ENCODE data around the gene MPND. TPM values are rescaled to one million over a fixed set of nuclear protein-coding genes. Genes with fewer than 3 reads are reported as not detected.
A peak's percentile ranks its signal among the peaks of the same experiment; 100 is the strongest.

The MPND gene
- total and polyA plus RNA-seq, 10 of the 15 experiments (the other 5 are each of a cell fraction or from before 2014, with no cell fraction given): 0.79 to 18.3 (median 6.0) TPM

- Histone ChIP-seq H3K4me1 (ENCODE audit: control insufficient read depth, insufficient read depth, low read length) (peaks cover 8% of the 10 kb centered on the region; the same call in 1 of the 2 replicates), H4K20me1 (ENCODE audit: control insufficient read depth, insufficient read depth) (no peaks in the 10 kb centered on the region), H3K36me3 (ENCODE audit: control insufficient read depth in 2 of 2, insufficient read depth in 2 of 2, low read length in 1 of 2) (no peaks in the 10 kb centered on the region), H2AFZ (ENCODE audit: control insufficient read depth, low read depth, low read length) (peak overlapping the region; percentile 78), H3K9me3 (replicated peaks; ENCODE audit: control insufficient read depth, insufficient read depth, low read length) (no peaks in the 10 kb centered on the region; the same call in 1 of the 3 replicates), H3K79me2 (ENCODE audit: control insufficient read depth, insufficient read depth, low read length) (no peaks in the 10 kb centered on the region; the same call in 1 of the 2 replicates), H3K4me2 (ENCODE audit: control insufficient read depth, insufficient read depth) (peak overlapping the region; percentile 75), H3K9ac (ENCODE audit: control insufficient read depth, insufficient read depth, low read length) (no peak overlapping the region), H3K4me3 (no peak overlapping the region; the same call in 1 of the 2 replicates), H3K27ac (ENCODE audit: control insufficient read depth, insufficient read depth) (no peak overlapping the region), H3K27me3 (replicated peaks in 1 of 2; ENCODE audit: control insufficient read depth in 2 of 2, insufficient read depth in 2 of 2, low read length in 1 of 2) (no peaks in the 10 kb centered on the region)
- FAIRE-seq (peak; percentile 7), ATAC-seq (peak; percentile 47), DNase-seq (ENCODE audit: low read depth, low spot score) (no peak)
- TF ChIP-seq JUNB (IDR thresholded peaks at IDR 0.05) (no peak), KDM1A (IDR thresholded peaks at IDR 0.05; ENCODE audit: borderline replicate concordance) (no peak), HCFC1 (IDR thresholded peaks at IDR 0.05; ENCODE audit: low read length) (no peak), NFYB (IDR thresholded peaks at IDR 0.05; ENCODE audit: insufficient read depth, low read depth, low read length) (0 out of 2 replicates have a peak, but pooled peaks have one; percentile 5), NRF1 (conservative IDR thresholded peaks at IDR 0.05; ENCODE audit: low read depth, low read length) (no peak)
- ChIA-PET RAD21 (ENCODE audit: unreplicated experiment) (interaction anchor here (0.8 to 1.0 kb wide), 4 partner anchors 11 to 95 kb away, joined by 3 to 12 read pairs (median 4); partner anchors contain the start of genes CHAF1A, MPND and STAP2), CTCF (interaction anchor here (0.8 to 1.2 kb wide), 2 partner anchors 16 to 61 kb away, joined by 5 read pairs; partner anchors contain the start of gene MPND), SMC1A (ENCODE audit: uncharacterized antibody, unreplicated experiment) (no interaction called here), POLR2A (interaction anchor here (1.0 kb wide), 1 partner anchor 15 kb away, joined by 17 read pairs; the partner anchor contains the start of gene MPND)
- in situ Hi-C loops (cut with MboI): no loop called here
- 10% methylated on average over 27 of the region's 30 CpGs for WGBS (ENCODE audit: insufficient coverage, insufficient replicate concordance, low lambda C conversion rate, missing lambda C conversion rate)
- no TSS peak for BruUV-seq (replicated peaks)
- intact Hi-C loops (cut with micrococcal nuclease; ENCODE audit: unreplicated experiment): no loop called here
Measured at GRCh38 chr19:4327252-4327876, 16.0 kb upstream of the MPND start.

GRCh38 chr19:4327877-4328242, 15.5 kb upstream of the MPND start:
- Histone ChIP-seq H4K20me1 (ENCODE audit: control insufficient read depth, insufficient read depth) (no peaks in the 10 kb centered on the region), H3K27ac (ENCODE audit: control insufficient read depth, insufficient read depth) (no peak overlapping the region), H3K27me3 (replicated peaks in 1 of 2; ENCODE audit: control insufficient read depth in 2 of 2, insufficient read depth in 2 of 2, low read length in 1 of 2) (no peaks in the 10 kb centered on the region), H3K36me3 (ENCODE audit: control insufficient read depth in 2 of 2, insufficient read depth in 2 of 2, low read length in 1 of 2) (no peaks in the 10 kb centered on the region), H2AFZ (ENCODE audit: control insufficient read depth, low read depth, low read length) (peak overlapping the region; percentile 68), H3K9ac (ENCODE audit: control insufficient read depth, insufficient read depth, low read length) (no peak overlapping the region), H3K9me3 (replicated peaks; ENCODE audit: control insufficient read depth, insufficient read depth, low read length) (no peaks in the 10 kb centered on the region; the same call in 2 of the 3 replicates), H3K4me1 (ENCODE audit: control insufficient read depth, insufficient read depth, low read length) (peaks cover 8% of the 10 kb centered on the region; the same call in 1 of the 2 replicates), H3K4me2 (ENCODE audit: control insufficient read depth, insufficient read depth) (peak overlapping the region; percentile 75), H3K4me3 (peak overlapping the region; percentile 12; the same call in 1 of the 2 replicates), H3K79me2 (ENCODE audit: control insufficient read depth, insufficient read depth, low read length) (no peaks in the 10 kb centered on the region; the same call in 1 of the 2 replicates)
- RAD21 ChIA-PET (ENCODE audit: unreplicated experiment): interaction anchor here (0.8 to 1.0 kb wide), 4 partner anchors 11 to 95 kb away, joined by 3 to 12 read pairs (median 4); partner anchors contain the start of genes CHAF1A, MPND and STAP2
- POLR2A ChIA-PET: interaction anchor here (1.0 kb wide), 2 partner anchors 15 to 74 kb away, joined by 3 to 17 read pairs; partner anchors contain the start of genes CHAF1A and MPND
- no peak for DNase-seq (ENCODE audit: low read depth, low spot score)
- FAIRE-seq: no peak
- intact Hi-C loops (cut with micrococcal nuclease; ENCODE audit: unreplicated experiment): no loop called here
- ATAC-seq: no peak
- BruUV-seq (replicated peaks): no TSS peak
- SMC1A ChIA-PET (ENCODE audit: uncharacterized antibody, unreplicated experiment): no interaction called here
- in situ Hi-C loops (cut with MboI): no loop called here
- CTCF ChIA-PET: interaction anchor here (0.7 to 1.2 kb wide), 3 partner anchors 15 to 66 kb away, joined by 3 to 5 read pairs (median 5); partner anchors contain the start of gene MPND
- 56% methylated on average over 12 of the region's 13 CpGs for WGBS (ENCODE audit: insufficient coverage, insufficient replicate concordance, low lambda C conversion rate, missing lambda C conversion rate)
- no peak for TF ChIP-seq STAT1 (conservative IDR thresholded peaks at IDR 0.05)
- TF ChIP-seq ZNF24 (IDR thresholded peaks at IDR 0.05): no peak
- no peak for TF ChIP-seq HSF1 (IDR thresholded peaks at IDR 0.05; ENCODE audit: low read depth, low read length)
- TF ChIP-seq ZSCAN29 (IDR thresholded peaks at IDR 0.05): no peak
- TF ChIP-seq SPI1 (IDR thresholded peaks at IDR 0.05; ENCODE audit: borderline replicate concordance, insufficient read depth, low read depth, low read length): no peak
- TF ChIP-seq TCF3 (IDR thresholded peaks at IDR 0.05; ENCODE audit: borderline replicate concordance, insufficient read depth, low read depth, low read length): no peak
- no peak for TF ChIP-seq SRF (IDR thresholded peaks at IDR 0.05; ENCODE audit: low read depth in 2 of 2, low read length in 2 of 2)
- no peak for TF ChIP-seq CREM (IDR thresholded peaks at IDR 0.05; ENCODE audit: low read depth)
- TF ChIP-seq TBL1XR1 (IDR thresholded peaks at IDR 0.05; ENCODE audit: low read depth, low read length): no peak
- TF ChIP-seq RAD51 (IDR thresholded peaks at IDR 0.05): no peak

All from GM12878 (cell line).